ENCODE measurements around the gene NNT. TPM values are rescaled to one million over a fixed set of nuclear protein-coding genes. Genes with fewer than 3 reads are reported as not detected.
A peak's percentile ranks its signal among the peaks of the same experiment; 100 is the strongest.

Gene NNT
- total and polyA plus RNA-seq, 2 of the 8 experiments (the other 6 are each of a cell fraction or from before 2014, with no cell fraction given) = 11.0 to 22.2 TPM

GRCh38 chr5:43555895-43556606, 46.9 kb upstream of the NNT start:
- H2BK20ac ChIP-seq (ENCODE audit: low read length) = no peak overlapping the region
- H2BK15ac ChIP-seq (ENCODE audit: low read length) = no peak overlapping the region
- peak overlapping the region; percentile 83 for H3K56ac ChIP-seq (replicated peaks; ENCODE audit: insufficient read length, low read depth, low read length)
- DNase-seq (ENCODE audit: low read depth in 1 of 2, low spot score in 2 of 2) (peak in 1 of 2 experiments; percentile 82), FAIRE-seq (no peak)
- H3K36me3 ChIP-seq (ENCODE audit: control insufficient read depth in 2 of 4, insufficient read depth in 4 of 4, low read length in 3 of 4) = peaks cover 2 to 41% (median 17%) of the 10 kb centered on the region in 4 experiments; a peak in 7 of 8 replicates
- no peaks in the 10 kb centered on the region; the same call in 1 of the 2 replicates for H3K23me2 ChIP-seq (ENCODE audit: low read depth, low read length)
- peak overlapping the region; percentile 88 to 98 (median 94) for H3K9ac ChIP-seq (replicated peaks in 1 of 4; ENCODE audit: extremely low read depth in 1 of 4, low read depth in 3 of 4, low read length in 3 of 4)
- H3K4me2 ChIP-seq (ENCODE audit: insufficient read depth in 1 of 2, low read depth in 2 of 2, low read length in 2 of 2) = peak overlapping the region; percentile 57 to 81
- H4K8ac ChIP-seq (ENCODE audit: extremely low read depth, insufficient read depth, low read length) = peak overlapping the region; percentile 100; the same call in 1 of the 2 replicates
- peak overlapping the region; percentile 90; the same call in 1 of the 2 replicates for H3K18ac ChIP-seq (ENCODE audit: extremely low read depth, low read length)
- peak overlapping the region; percentile 36 for H3K4ac ChIP-seq (replicated peaks; ENCODE audit: insufficient read length, low read depth, low read length)
- H3K4me3 ChIP-seq (ENCODE audit: extremely low read depth in 1 of 4, insufficient read depth in 2 of 4, low read depth in 3 of 4, low read length in 4 of 4) = peak overlapping the region; percentile 77 to 99 (median 94)
- peak overlapping the region; percentile 82; the same call in 1 of the 2 replicates for H2BK5ac ChIP-seq (ENCODE audit: low read depth, low read length)
- peaks cover 4 to 51% of the 10 kb centered on the region in 2 experiments; a peak in 3 of 4 replicates for H3K79me2 ChIP-seq (ENCODE audit: control insufficient read depth in 1 of 2, insufficient read depth in 2 of 2, low read length in 2 of 2)
- H3K27ac ChIP-seq (ENCODE audit: low read depth, low read length) = peak overlapping the region; percentile 98
- no peaks in the 10 kb centered on the region for H3K27me3 ChIP-seq (replicated peaks in 1 of 4; ENCODE audit: control insufficient read depth in 3 of 4, extremely low read depth in 1 of 4, insufficient read depth in 3 of 4, low read length in 3 of 4)
- POLR2A ChIA-PET (ENCODE audit: partially characterized antibody) = interaction anchor here (0.6 to 4.8 kb wide), 11 partner anchors 9 to 72 kb away, joined by 3 to 26 read pairs (median 4); partner anchors contain the start of genes C5orf34, NNT and TMEM267
- H2BK12ac ChIP-seq (ENCODE audit: low read depth, low read length) = peak overlapping the region; percentile 45; the same call in 1 of the 2 replicates
- peak overlapping the region; percentile 72 for H4K91ac ChIP-seq (replicated peaks; ENCODE audit: insufficient read length, low read length)
- H3K23ac ChIP-seq (ENCODE audit: insufficient read length) = no peak overlapping the region
- CTCF ChIA-PET (ENCODE audit: partially characterized antibody) = interaction anchor here (0.5 to 2.1 kb wide), 5 partner anchors 9 to 75 kb away, joined by 3 to 6 read pairs (median 4); no protein-coding TSS in a partner anchor
- no peaks in the 10 kb centered on the region for H3K9me3 ChIP-seq (ENCODE audit: insufficient read depth in 2 of 2, low read depth in 1 of 2, low read length in 1 of 2)
- H2AK5ac ChIP-seq (ENCODE audit: low read depth, low read length) = no peak overlapping the region
- no peak overlapping the region for H3K14ac ChIP-seq (ENCODE audit: insufficient read length)
- WGBS, 2 experiments (ENCODE audit: extremely low coverage in 1 of 2, insufficient coverage in 1 of 2, insufficient read length in 1 of 2, insufficient replicate concordance in 2 of 2, low coverage in 1 of 2, low lambda C conversion rate in 2 of 2, missing lambda C conversion rate in 1 of 2) = 1% methylated on average over 40 of the region's 44 CpGs; no CpG with 5 or more reads in 1 of the 2 experiments
- peaks cover 0 to 4% (median 2%) of the 10 kb centered on the region in 4 experiments; a peak in 3 of 7 replicates for H3K4me1 ChIP-seq (replicated peaks in 1 of 4; ENCODE audit: control insufficient read depth in 3 of 4, insufficient read depth in 4 of 4, low read length in 3 of 4)
- H2AFZ ChIP-seq (ENCODE audit: low read length) = peak overlapping the region; percentile 68; the same call in 1 of the 2 replicates
- no peaks in the 10 kb centered on the region for H3K79me1 ChIP-seq (ENCODE audit: low read depth, low read length)
- H2BK120ac ChIP-seq (replicated peaks; ENCODE audit: low read depth, low read length) = no peak overlapping the region
- H4K5ac ChIP-seq (ENCODE audit: insufficient read length, low read depth, low read length) = peak overlapping the region; percentile 85
- H4K20me1 ChIP-seq (replicated peaks in 1 of 2; ENCODE audit: control insufficient read depth in 1 of 2, insufficient read depth in 2 of 2, low read length in 2 of 2) = peaks cover 0 to 4% of the 10 kb centered on the region in 2 experiments
- no peak for TF ChIP-seq BCL11A (IDR thresholded peaks at IDR 0.05; ENCODE audit: low read depth in 2 of 2, low read length in 2 of 2)
- peak; percentile 56 for TF ChIP-seq POLR2AphosphoS5 (IDR thresholded peaks at IDR 0.05; ENCODE audit: low read depth, low read length)
- peak; percentile 62 for TF ChIP-seq TAF1 (IDR thresholded peaks at IDR 0.05; ENCODE audit: low read depth, low read length)
- peak; percentile 30 to 89; a peak in 2 of 3 replicates for TF ChIP-seq POLR2A (IDR thresholded peaks at IDR 0.05; ENCODE audit: control extremely low read depth in 1 of 2, low read depth in 2 of 2, low read length in 2 of 2)
- no peak for TF ChIP-seq SP1 (IDR thresholded peaks at IDR 0.05; ENCODE audit: low read depth, low read length)
- TF ChIP-seq SIN3A (conservative IDR thresholded peaks at IDR 0.05 in 1 of 2, IDR thresholded peaks at IDR 0.05 in 1 of 2; ENCODE audit: low read depth in 1 of 2, low read length in 2 of 2) = peak in 1 of 2 experiments; percentile 52; a peak in 1 of 4 replicates
- peak; percentile 41 for TF ChIP-seq KDM4A (IDR thresholded peaks at IDR 0.05; ENCODE audit: low read depth, low read length, severe bottlenecking)
- TF ChIP-seq RFX5 (IDR thresholded peaks at IDR 0.05; ENCODE audit: borderline replicate concordance, low read depth, low read length) = no peak
- TF ChIP-seq USF2 (IDR thresholded peaks at IDR 0.05; ENCODE audit: low read length) = 0 out of 2 replicates have a peak, but pooled peaks have one; percentile 2
- TF ChIP-seq TBP (IDR thresholded peaks at IDR 0.05; ENCODE audit: low read depth, low read length) = peak; percentile 72
